ENCODE measurements around the gene RUSF1. TPM values are rescaled to one million over a fixed set of nuclear protein-coding genes. Genes with fewer than 3 reads are reported as not detected.
A peak's percentile ranks its signal among the peaks of the same experiment; 100 is the strongest.

The RUSF1 gene
- total RNA-seq, 1 experiment from 2014 or later = 39.9 TPM

- H3K4me3 ChIP-seq (ENCODE audit: low read length) = peak overlapping the region; percentile 79
- ChIA-PET POLR2A (ENCODE audit: unreplicated experiment) (no interaction called here), CTCF (no interaction called here)
- intact Hi-C loops (cut with micrococcal nuclease) = no loop called here
- H2AFZ ChIP-seq (ENCODE audit: low read length) = peak overlapping the region; percentile 83
- H3K9ac ChIP-seq (ENCODE audit: low read length) = peak overlapping the region; percentile 17; the same call in 1 of the 2 replicates
- ATAC-seq = no peak; the same call in 1 of the 2 replicates
- DNase-seq = no peak
- no peak overlapping the region for H3K27ac ChIP-seq (ENCODE audit: low read length)
- no peaks in the 10 kb centered on the region; the same call in 1 of the 2 replicates for H3K4me1 ChIP-seq (ENCODE audit: insufficient read depth, low read length)
- H3K36me3 ChIP-seq (ENCODE audit: low read depth, low read length) = no peaks in the 10 kb centered on the region
- no peaks in the 10 kb centered on the region for H3K9me2 ChIP-seq (replicated peaks; ENCODE audit: low read length)
- H3K4me2 ChIP-seq (ENCODE audit: low read length) = peak overlapping the region; percentile 92
- no peak for TF ChIP-seq EZH2 (IDR thresholded peaks at IDR 0.05; ENCODE audit: low read length, unreplicated experiment)
- no peaks in the 10 kb centered on the region for H3K9me3 ChIP-seq (ENCODE audit: low read length)
- BruUV-seq (replicated peaks) = no TSS peak
- H3K79me2 ChIP-seq (ENCODE audit: low read length) = no peaks in the 10 kb centered on the region
- H4K20me1 ChIP-seq (ENCODE audit: low read length) = no peaks in the 10 kb centered on the region
- no peaks in the 10 kb centered on the region for H3K27me3 ChIP-seq (ENCODE audit: low read length)
- H3F3A ChIP-seq (ENCODE audit: low read length, unreplicated experiment) = no peaks in the 10 kb centered on the region
These were observed 21.0 kb downstream of the RUSF1 start for GRCh38 chr16:31487071-31487719.

GRCh38 chr16:31486045-31486444, 22.1 kb downstream of the RUSF1 start:
- DNase-seq = no peak
- no peak for ATAC-seq
- H4K20me1 ChIP-seq (ENCODE audit: low read length) = no peaks in the 10 kb centered on the region
- H2AFZ ChIP-seq (ENCODE audit: low read length) = no peak overlapping the region
- ChIA-PET CTCF (no interaction called here), POLR2A (ENCODE audit: unreplicated experiment) (no interaction called here)
- no peak overlapping the region for H3K4me3 ChIP-seq (ENCODE audit: low read length)
- H3F3A ChIP-seq (ENCODE audit: low read length, unreplicated experiment) = no peaks in the 10 kb centered on the region
- no peaks in the 10 kb centered on the region; the same call in 1 of the 2 replicates for H3K4me1 ChIP-seq (ENCODE audit: insufficient read depth, low read length)
- H3K27me3 ChIP-seq (ENCODE audit: low read length) = no peaks in the 10 kb centered on the region
- TF ChIP-seq, protein P1, sequence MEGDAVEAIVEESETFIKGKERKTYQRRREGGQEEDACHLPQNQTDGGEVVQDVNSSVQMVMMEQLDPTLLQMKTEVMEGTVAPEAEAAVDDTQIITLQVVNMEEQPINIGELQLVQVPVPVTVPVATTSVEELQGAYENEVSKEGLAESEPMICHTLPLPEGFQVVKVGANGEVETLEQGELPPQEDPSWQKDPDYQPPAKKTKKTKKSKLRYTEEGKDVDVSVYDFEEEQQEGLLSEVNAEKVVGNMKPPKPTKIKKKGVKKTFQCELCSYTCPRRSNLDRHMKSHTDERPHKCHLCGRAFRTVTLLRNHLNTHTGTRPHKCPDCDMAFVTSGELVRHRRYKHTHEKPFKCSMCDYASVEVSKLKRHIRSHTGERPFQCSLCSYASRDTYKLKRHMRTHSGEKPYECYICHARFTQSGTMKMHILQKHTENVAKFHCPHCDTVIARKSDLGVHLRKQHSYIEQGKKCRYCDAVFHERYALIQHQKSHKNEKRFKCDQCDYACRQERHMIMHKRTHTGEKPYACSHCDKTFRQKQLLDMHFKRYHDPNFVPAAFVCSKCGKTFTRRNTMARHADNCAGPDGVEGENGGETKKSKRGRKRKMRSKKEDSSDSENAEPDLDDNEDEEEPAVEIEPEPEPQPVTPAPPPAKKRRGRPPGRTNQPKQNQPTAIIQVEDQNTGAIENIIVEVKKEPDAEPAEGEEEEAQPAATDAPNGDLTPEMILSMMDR (conservative IDR thresholded peaks at IDR 0.05; ENCODE audit: low read depth, low read length) = no peak
- TF ChIP-seq EZH2phosphoT487 (IDR thresholded peaks at IDR 0.05; ENCODE audit: borderline replicate concordance, low read length) = no peak
- TF ChIP-seq EZH2 (IDR thresholded peaks at IDR 0.05; ENCODE audit: low read length, unreplicated experiment) = no peak
- H3K4me2 ChIP-seq (ENCODE audit: low read length) = no peak overlapping the region
- intact Hi-C loops (cut with micrococcal nuclease) = no loop called here
- H3K79me2 ChIP-seq (ENCODE audit: low read length) = no peaks in the 10 kb centered on the region
- H3K9me3 ChIP-seq (ENCODE audit: low read length) = no peaks in the 10 kb centered on the region
- BruUV-seq (replicated peaks) = no TSS peak
- no peak overlapping the region for H3K9ac ChIP-seq (ENCODE audit: low read length)
- H3K27ac ChIP-seq (ENCODE audit: low read length) = no peak overlapping the region
- no peaks in the 10 kb centered on the region for H3K9me2 ChIP-seq (replicated peaks; ENCODE audit: low read length)
- no peaks in the 10 kb centered on the region for H3K36me3 ChIP-seq (ENCODE audit: low read depth, low read length)

DNA sequence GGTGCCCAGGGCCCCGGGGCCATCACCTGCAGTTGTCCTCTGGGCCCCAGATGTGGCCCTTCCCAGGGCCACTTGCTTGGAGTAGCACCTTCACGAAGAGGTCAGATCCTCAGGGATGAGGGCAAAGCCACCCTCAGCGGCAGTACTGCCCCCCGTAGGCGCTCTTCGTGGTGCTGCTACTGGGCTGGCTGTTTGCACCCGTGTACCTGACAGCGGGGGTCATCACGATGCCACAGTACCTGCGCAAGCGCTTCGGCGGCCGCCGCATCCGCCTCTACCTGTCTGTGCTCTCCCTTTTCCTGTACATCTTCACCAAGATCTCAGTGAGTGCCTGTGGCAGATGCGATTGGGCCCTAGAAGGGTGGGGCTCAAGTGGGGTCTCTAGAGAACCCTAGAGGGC, 22.6 kb downstream of the RUSF1 start:
- POLR2A ChIA-PET (ENCODE audit: unreplicated experiment) = no interaction called here

More for the DNA sequence above, 22.6 kb downstream of the RUSF1 start:
- Histone ChIP-seq H3K9me2 (replicated peaks; ENCODE audit: low read length) (no peaks in the 10 kb centered on the region), H3K9ac (ENCODE audit: low read length) (no peak overlapping the region), H3K4me2 (ENCODE audit: low read length) (no peak overlapping the region), H2AFZ (ENCODE audit: low read length) (no peak overlapping the region), H3F3A (ENCODE audit: low read length, unreplicated experiment) (no peaks in the 10 kb centered on the region), H4K20me1 (ENCODE audit: low read length) (no peaks in the 10 kb centered on the region), H3K79me2 (ENCODE audit: low read length) (no peaks in the 10 kb centered on the region), H3K27ac (ENCODE audit: low read length) (no peak overlapping the region), H3K27me3 (ENCODE audit: low read length) (no peaks in the 10 kb centered on the region), H3K9me3 (ENCODE audit: low read length) (no peaks in the 10 kb centered on the region), H3K36me3 (ENCODE audit: low read depth, low read length) (no peaks in the 10 kb centered on the region), H3K4me1 (ENCODE audit: insufficient read depth, low read length) (no peaks in the 10 kb centered on the region; the same call in 1 of the 2 replicates), H3K4me3 (ENCODE audit: low read length) (no peak overlapping the region)
- ATAC-seq = no peak
- intact Hi-C loops (cut with micrococcal nuclease) = no loop called here
- no peak for DNase-seq
- no TSS peak for BruUV-seq (replicated peaks)
- CTCF ChIA-PET = no interaction called here
- TF ChIP-seq EZH2phosphoT487 (IDR thresholded peaks at IDR 0.05; ENCODE audit: borderline replicate concordance, low read length) (no peak), EZH2 (IDR thresholded peaks at IDR 0.05; ENCODE audit: low read length, unreplicated experiment) (no peak)
- TF ChIP-seq, protein P1 (conservative IDR thresholded peaks at IDR 0.05; ENCODE audit: low read depth, low read length) = no peak

Data from PC-3 (cell line).